Mammary epithelial cell (primary cell): ENCODE data around the gene RNF8.

Experiments
- EZH2 ChIP-seq: IDR thresholded peaks from 2 replicates; pipeline ENCODE4 v1.6.1; 2012; ENCODE audit warnings: low read length, inconsistent platforms, borderline replicate concordance
- TF ChIP-seq, protein P1 (sequence below), 2 donors: IDR thresholded peaks in 1 of 2; conservative IDR thresholded peaks in 1 of 2; 2 replicates each; pipeline ENCODE4 v1.5.1; 2011 to 2012; ENCODE audit warnings: inconsistent platforms in 2 of 2, low read length in 2 of 2, mild to moderate bottlenecking in 2 of 2, control low read depth in 1 of 2, low read depth in 1 of 2; ENCODE audit not compliant: insufficient read depth in 1 of 2; ENCODE audit errors: extremely low read depth in 1 of 2

DNA sequence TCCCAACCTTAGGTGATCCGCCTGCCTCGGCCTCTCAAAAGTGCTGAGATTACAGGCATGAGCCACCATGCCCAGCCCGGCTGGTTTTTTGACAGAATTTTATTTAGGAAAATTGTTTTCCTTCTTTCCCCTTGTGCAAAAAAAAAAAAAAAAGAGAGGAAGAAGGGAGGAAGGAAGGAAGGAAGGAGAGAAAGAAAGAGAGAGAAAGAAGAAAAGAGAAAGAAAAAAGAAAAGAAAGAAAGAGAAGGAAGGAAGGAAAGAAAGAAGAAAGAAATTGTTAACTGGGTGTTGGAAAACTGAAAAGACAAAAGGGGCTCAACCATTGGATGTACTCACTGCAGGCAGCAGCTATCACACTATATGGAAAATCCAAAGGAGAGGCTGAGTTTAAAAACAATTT is 1.4 kb upstream of the RNF8 start:
- TF ChIP-seq, protein P1, sequence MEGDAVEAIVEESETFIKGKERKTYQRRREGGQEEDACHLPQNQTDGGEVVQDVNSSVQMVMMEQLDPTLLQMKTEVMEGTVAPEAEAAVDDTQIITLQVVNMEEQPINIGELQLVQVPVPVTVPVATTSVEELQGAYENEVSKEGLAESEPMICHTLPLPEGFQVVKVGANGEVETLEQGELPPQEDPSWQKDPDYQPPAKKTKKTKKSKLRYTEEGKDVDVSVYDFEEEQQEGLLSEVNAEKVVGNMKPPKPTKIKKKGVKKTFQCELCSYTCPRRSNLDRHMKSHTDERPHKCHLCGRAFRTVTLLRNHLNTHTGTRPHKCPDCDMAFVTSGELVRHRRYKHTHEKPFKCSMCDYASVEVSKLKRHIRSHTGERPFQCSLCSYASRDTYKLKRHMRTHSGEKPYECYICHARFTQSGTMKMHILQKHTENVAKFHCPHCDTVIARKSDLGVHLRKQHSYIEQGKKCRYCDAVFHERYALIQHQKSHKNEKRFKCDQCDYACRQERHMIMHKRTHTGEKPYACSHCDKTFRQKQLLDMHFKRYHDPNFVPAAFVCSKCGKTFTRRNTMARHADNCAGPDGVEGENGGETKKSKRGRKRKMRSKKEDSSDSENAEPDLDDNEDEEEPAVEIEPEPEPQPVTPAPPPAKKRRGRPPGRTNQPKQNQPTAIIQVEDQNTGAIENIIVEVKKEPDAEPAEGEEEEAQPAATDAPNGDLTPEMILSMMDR (conservative IDR thresholded peaks at IDR 0.05 in 1 of 2, IDR thresholded peaks at IDR 0.05 in 1 of 2; ENCODE audit: extremely low read depth in 1 of 2, insufficient read depth in 1 of 2, low read depth in 1 of 2, low read length in 2 of 2) = no peak
- TF ChIP-seq EZH2 = no peak
